IMR-90 (cell line): Measurements from ENCODE around the gene ARHGEF4. TPM values are rescaled to one million over a fixed set of nuclear protein-coding genes. Genes with fewer than 3 reads are reported as not detected.
A peak's percentile ranks its signal among the peaks of the same experiment; 100 is the strongest.

Experiments used
- ATAC-seq: fragments of 200-7000 bp; cut with Tn5 transposase; 2 replicates; pipeline ENCODE4 v1.9.1; 2020; ENCODE audit warnings: low read depth, mild to moderate bottlenecking, moderate library complexity
- BruUV-seq: library from RNA; stranded (reverse); fragments of 400-500 nt; replicated peaks from 2 replicates; lab custom pipeline; 2021; lab: Mats Ljungman, UMichigan
- CTCF ChIA-PET: fragments of 300-600 bp; formaldehyde crosslinking; extraction: SDS; loops from one replicate; lab custom pipeline; 2021; ENCODE audit warnings: antibody characterized with exemption; lab: Yijun Ruan, JAX
- POLR2A ChIA-PET: fragments of 300-600 bp; sonication (Branson Sonifier 250); formaldehyde crosslinking; loops from one replicate; lab custom pipeline; 2022; ENCODE audit warnings: antibody characterized with exemption; ENCODE audit not compliant: unreplicated experiment; lab: Charles Lee
- DNase-seq: peaks from one replicate; pipeline ENCODE4 v3.0.0; 2013
- H2AFZ ChIP-seq: replicated peaks from 2 replicates; pipeline ENCODE3; 2013; ENCODE audit warnings: low read length, mild to moderate bottlenecking; ENCODE audit not compliant: poor library complexity
- H2AK5ac ChIP-seq: 2 replicates; pipeline ENCODE4 v1.6.1; 2013; ENCODE audit warnings: low read depth, low read length, inconsistent platforms
- H2AK9ac ChIP-seq: replicated peaks from 2 replicates; pipeline ENCODE3; 2013; ENCODE audit warnings: mild to moderate bottlenecking, low read depth, low read length, moderate library complexity; ENCODE audit not compliant: poor library complexity
- H2BK120ac ChIP-seq: 2 replicates; pipeline ENCODE4 v1.6.1; 2013; ENCODE audit warnings: low read depth, low read length, inconsistent platforms
- H2BK15ac ChIP-seq: 3 replicates; pipeline ENCODE4 v1.6.1; 2013; ENCODE audit warnings: low read depth, low read length, inconsistent platforms
- H2BK20ac ChIP-seq: 2 replicates; pipeline ENCODE4 v1.6.1; 2013; ENCODE audit warnings: low read depth, mild to moderate bottlenecking, inconsistent platforms, low read length, moderate library complexity
- H2BK5ac ChIP-seq: 2 replicates; pipeline ENCODE4 v1.6.1; 2013; ENCODE audit warnings: mild to moderate bottlenecking, low read depth, low read length, inconsistent platforms; ENCODE audit not compliant: poor library complexity, severe bottlenecking
- H3K14ac ChIP-seq: replicated peaks from 2 replicates; pipeline ENCODE4 v1.6.1; 2013; ENCODE audit warnings: low read depth, low read length, inconsistent platforms
- H3K18ac ChIP-seq: 2 replicates; pipeline ENCODE4 v1.6.1; 2013; ENCODE audit warnings: low read depth, low read length, control low read depth
- H3K23ac ChIP-seq: 2 replicates; pipeline ENCODE4 v1.6.1; 2013; ENCODE audit warnings: low read depth, low read length, inconsistent platforms
- H3K27ac ChIP-seq: 2 replicates; pipeline ENCODE4 v1.5.1; 2013; ENCODE audit warnings: mild to moderate bottlenecking, control low read depth, low read length; ENCODE audit not compliant: insufficient read depth
- H3K27me3 ChIP-seq: 2 replicates; pipeline ENCODE4 v1.6.1; 2013; ENCODE audit warnings: low read length; ENCODE audit not compliant: control insufficient read depth, insufficient read depth
- H3K36me3 ChIP-seq: 2 replicates; pipeline ENCODE4 v1.6.1; 2013; ENCODE audit warnings: low read length, mixed read lengths; ENCODE audit not compliant: control insufficient read depth, insufficient read depth
- H3K4ac ChIP-seq: 2 replicates; pipeline ENCODE4 v1.6.1; 2013; ENCODE audit warnings: low read depth, low read length, inconsistent platforms
- H3K4me1 ChIP-seq: 2 replicates; pipeline ENCODE4 v1.6.1; 2013; ENCODE audit warnings: low read length, mixed read lengths; ENCODE audit not compliant: control insufficient read depth, insufficient read depth
- H3K4me2 ChIP-seq: 2 replicates; pipeline ENCODE4 v1.6.1; 2013; ENCODE audit warnings: low read depth, mild to moderate bottlenecking, control low read depth, low read length, moderate library complexity
- H3K4me3 ChIP-seq: 2 replicates; pipeline ENCODE4 v1.5.1; 2013; ENCODE audit warnings: low read depth, mild to moderate bottlenecking, control low read depth, low read length, moderate library complexity; ENCODE audit not compliant: insufficient read depth
- H3K56ac ChIP-seq: 2 replicates; pipeline ENCODE4 v1.6.1; 2013; ENCODE audit warnings: low read length, inconsistent platforms; ENCODE audit not compliant: insufficient read depth; ENCODE audit errors: extremely low read depth
- H3K79me1 ChIP-seq, 2 experiments: 2 replicates each; pipeline ENCODE4 v1.6.1; 2013; ENCODE audit warnings: low read length in 2 of 2, inconsistent platforms in 1 of 2, low read depth in 1 of 2
- H3K9ac ChIP-seq: 2 replicates; pipeline ENCODE4 v1.6.1; 2013; ENCODE audit warnings: low read depth, low read length, control low read depth
- H3K9me1 ChIP-seq: 2 replicates; pipeline ENCODE4 v1.6.1; 2013; ENCODE audit warnings: low read length, inconsistent platforms; ENCODE audit not compliant: insufficient read depth
- H3K9me3 ChIP-seq: 2 replicates; pipeline ENCODE4 v1.6.1; 2013; ENCODE audit warnings: low read length; ENCODE audit not compliant: control insufficient read depth, insufficient read depth
- H4K20me1 ChIP-seq: 2 replicates; pipeline ENCODE4 v1.6.1; 2013; ENCODE audit warnings: low read length, inconsistent platforms; ENCODE audit not compliant: insufficient read depth
- H4K5ac ChIP-seq: 2 replicates; pipeline ENCODE4 v1.6.1; 2013; ENCODE audit warnings: mild to moderate bottlenecking, low read depth, low read length, control low read depth
- H4K8ac ChIP-seq, 2 experiments: 2 replicates each; pipeline ENCODE4 v1.6.1; 2013; ENCODE audit warnings: low read depth in 2 of 2, low read length in 2 of 2, control low read depth in 1 of 2, inconsistent platforms in 1 of 2
- H4K91ac ChIP-seq: 2 replicates; pipeline ENCODE4 v1.6.1; 2013; ENCODE audit warnings: low read depth, low read length, inconsistent platforms; ENCODE audit not compliant: insufficient read depth
- CEBPB ChIP-seq: IDR thresholded peaks from 2 replicates; pipeline ENCODE4 v1.6.1; 2012; ENCODE audit warnings: low read depth, low read length, improper control_type of control experiment
- MAFK ChIP-seq: IDR thresholded peaks from 2 replicates; pipeline ENCODE4 v1.6.1; 2012; ENCODE audit warnings: low read depth, low read length, improper control_type of control experiment
- NFE2L2 ChIP-seq: fragments of 150-350 bp; IDR thresholded peaks from 2 replicates; pipeline ENCODE4 v1.6.1; 2016; ENCODE audit warnings: low read depth, mild to moderate bottlenecking, low read length
- RCOR1 ChIP-seq: IDR thresholded peaks from 2 replicates; pipeline ENCODE4 v1.6.1; 2012; ENCODE audit warnings: mild to moderate bottlenecking, low read length, improper control_type of control experiment; ENCODE audit not compliant: insufficient replicate concordance
- WGBS, 2 experiments: methylation state at CpG; one replicate each; pipeline versions ENCODE4 v1.1.5 to v1.1.7; 2013; ENCODE audit warnings: missing lambda C conversion rate in 2 of 2; ENCODE audit not compliant: insufficient read length in 1 of 2; ENCODE audit errors: extremely low coverage in 2 of 2; 5-methylcytosine and 5-hydroxymethylcytosine counted together
- dilution Hi-C: fragments of 300-500 bp; cut with HindIII; formaldehyde crosslinking; loops from one replicate; pipeline ENCODE4 v1.14.3; 2018; ENCODE audit warnings: low sequenced_read_pairs; ENCODE audit not compliant: unreplicated experiment
- in situ Hi-C: fragments of 300-500 bp; cut with MboI; formaldehyde crosslinking; loops from 3 replicates; pipeline ENCODE4 v1.14.3; 2019; ENCODE audit warnings: low sequenced_read_pairs, inconsistent platforms, mixed read lengths
- intact Hi-C: fragments of 100-400 bp; cut with micrococcal nuclease; formaldehyde crosslinking; loops from 2 replicates; pipeline ENCODE4 v1.10.0; 2022
- polyA plus RNA-seq, 3 experiments: library from polyadenylated mRNA; depleted of rRNA; stranded (reverse); fragments of >200 nt; gene quantifications; 2 replicates each; pipeline ENCODE4 v1.2.3, GENCODE V29; 2012; ENCODE audit warnings: low replicate concordance in 1 of 3
- total RNA-seq: library from RNA; depleted of rRNA; stranded (reverse); fragments of >200 nt; gene quantifications from 2 replicates; pipeline ENCODE4 v1.2.3, GENCODE V29; 2012

The ARHGEF4 gene
- total and polyA plus RNA-seq, 2 of the 4 experiments (the other 2 are of a cell fraction): 2.7 to 5.0 TPM

DNA sequence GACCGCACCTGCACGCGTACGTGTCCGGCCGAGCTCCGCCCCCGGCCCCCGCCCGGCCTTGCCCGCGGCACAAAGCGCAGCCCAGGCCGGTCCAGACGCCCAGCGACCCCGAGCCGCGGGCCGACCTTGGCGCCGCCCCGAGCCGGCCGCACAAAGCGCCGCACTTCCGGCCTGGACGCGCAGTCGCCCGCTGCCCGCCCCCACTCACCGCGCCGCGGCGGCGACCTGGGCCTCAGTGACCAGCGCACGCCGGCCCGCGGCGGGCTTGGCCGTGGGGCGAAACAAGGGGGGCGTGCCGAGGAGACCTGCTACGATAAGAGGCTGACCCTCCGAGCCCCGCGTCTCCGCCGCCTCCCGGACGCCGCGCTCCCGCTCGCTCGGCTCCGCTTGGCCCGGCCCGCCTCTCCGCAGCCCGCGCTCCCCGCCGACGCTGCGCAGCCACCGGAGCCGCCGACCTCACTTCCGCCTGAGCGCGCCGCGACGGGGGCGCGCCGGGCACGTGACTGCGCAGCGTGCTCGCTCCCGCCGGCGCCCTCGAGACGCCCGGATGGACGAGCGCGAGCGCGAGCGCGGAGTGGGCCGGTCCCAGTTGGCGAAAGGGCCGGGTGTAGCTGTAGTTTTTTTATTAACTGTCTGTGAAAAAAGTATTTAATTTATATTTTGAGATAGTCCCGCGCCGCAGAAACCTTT, 256.4 kb downstream of the ARHGEF4 start, which contains the start of gene FAM168B (continued):
- TF ChIP-seq CEBPB: no peak
- no peak for TF ChIP-seq RCOR1

DNA sequence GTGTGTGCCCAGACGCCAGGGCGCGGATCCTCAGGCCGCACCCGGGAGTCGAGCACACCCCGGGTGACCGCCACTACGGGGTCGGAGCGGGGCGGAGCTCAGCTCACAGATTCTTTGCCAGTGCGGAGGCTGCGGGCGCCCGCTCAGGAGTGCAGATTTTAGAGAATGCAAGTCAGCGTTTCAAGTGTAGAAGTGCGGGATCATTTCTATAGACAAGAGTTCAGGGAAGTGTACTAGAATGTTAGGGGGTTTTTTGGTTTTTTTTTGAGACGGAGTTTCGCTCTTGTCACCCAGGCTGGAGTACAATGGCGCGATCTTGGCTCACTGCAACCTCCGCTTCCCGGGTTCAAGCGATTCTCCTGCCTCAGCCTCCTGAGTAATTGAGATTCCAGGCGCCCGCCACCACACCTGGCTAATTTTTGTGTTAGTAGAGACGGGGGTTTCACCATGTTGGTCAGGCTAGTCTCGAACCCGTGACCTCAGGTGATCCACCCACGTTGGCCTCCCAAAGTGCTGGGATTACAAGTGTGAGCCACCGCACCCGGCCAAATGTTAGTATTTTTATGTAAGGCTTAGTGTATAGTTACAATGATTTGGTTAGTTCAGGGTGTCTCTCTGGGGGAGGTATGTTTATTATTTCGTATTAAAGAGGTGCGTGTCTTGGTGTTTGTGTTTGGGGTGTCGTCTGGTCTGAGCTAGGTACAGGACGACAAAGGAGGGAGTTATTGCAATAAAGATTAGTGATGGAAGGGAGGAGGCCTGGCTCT, 257.2 kb downstream of the ARHGEF4 start:
- H2AK5ac ChIP-seq: no peak overlapping the region
- ChIA-PET CTCF (interaction anchor here (0.5 kb wide), 1 partner anchor 13 kb away, joined by 3 read pairs; no protein-coding TSS in a partner anchor), POLR2A (interaction anchor here (1.2 kb wide), 1 partner anchor 17 kb away, joined by 6 read pairs; no protein-coding TSS in a partner anchor)
- H2AK9ac ChIP-seq: peak overlapping the region; percentile 31
- DNase-seq: no peak
- WGBS, 2 experiments: 35% methylated on average over 6 of the region's 37 CpGs; no CpG with 5 or more reads in 1 of the 2 experiments
- H3K79me1 ChIP-seq: peaks cover 5% of the 10 kb centered on the region in 2 experiments; a peak in 3 of 4 replicates
- no peak overlapping the region for H2BK20ac ChIP-seq
- H2AFZ ChIP-seq: peak overlapping the region; percentile 91
- peak overlapping the region; percentile 86 for H4K91ac ChIP-seq
- no TSS peak for BruUV-seq
- H3K9ac ChIP-seq: peak overlapping the region; percentile 80
- peak overlapping the region; percentile 23; the same call in 1 of the 2 replicates for H2BK120ac ChIP-seq
- H3K4me3 ChIP-seq: peak overlapping the region; percentile 89
- TF ChIP-seq NFE2L2 (no peak), MAFK (peak; percentile 58)
- peak overlapping the region; percentile 58 for H3K14ac ChIP-seq
- no peak overlapping the region for H3K23ac ChIP-seq
- no peaks in the 10 kb centered on the region for H3K4me1 ChIP-seq
- peaks cover 28% of the 10 kb centered on the region for H4K20me1 ChIP-seq
- H3K27ac ChIP-seq: peak overlapping the region; percentile 84
- peak overlapping the region; percentile 43 for H2BK5ac ChIP-seq
- peak overlapping the region; percentile 70 for H3K56ac ChIP-seq
- in situ Hi-C loops: no loop called here
- peak; percentile 79 for ATAC-seq
- no peaks in the 10 kb centered on the region for H3K9me3 ChIP-seq
- H3K4me2 ChIP-seq: peak overlapping the region; percentile 59
- no peaks in the 10 kb centered on the region for H3K27me3 ChIP-seq
- peaks cover 4% of the 10 kb centered on the region for H3K36me3 ChIP-seq
- dilution Hi-C loops: no loop called here
- no peaks in the 10 kb centered on the region; the same call in 1 of the 2 replicates for H3K9me1 ChIP-seq
- peak overlapping the region; percentile 76 for H4K5ac ChIP-seq
- intact Hi-C loops: loop anchor here (5.0 to 10.0 kb wide), 2 partner anchors 37 to 299 kb away; no protein-coding TSS in a partner anchor
- peak overlapping the region; percentile 38; the same call in 1 of the 2 replicates for H3K4ac ChIP-seq
- H3K18ac ChIP-seq: peak overlapping the region; percentile 31; the same call in 1 of the 2 replicates
- H2BK15ac ChIP-seq: no peak overlapping the region
- peak overlapping the region; percentile 84 to 99 for H4K8ac ChIP-seq
